IMR-90 (cell line): ENCODE data around the gene USP36.

ENCODE experiments used
- BHLHE40 ChIP-seq: fragments of 150-350 bp; IDR thresholded peaks from 2 replicates; pipeline ENCODE4 v1.6.1; 2016; ENCODE audit warnings: mild to moderate bottlenecking, low read depth, low read length
- CEBPB ChIP-seq: IDR thresholded peaks from 2 replicates; pipeline ENCODE4 v1.6.1; 2012; ENCODE audit warnings: low read depth, low read length, improper control_type of control experiment
- CHD1 ChIP-seq: IDR thresholded peaks from 2 replicates; pipeline ENCODE4 v1.6.1; 2012; ENCODE audit warnings: low read depth, low read length, improper control_type of control experiment
- FOS ChIP-seq: fragments of 150-350 bp; IDR thresholded peaks from 2 replicates; pipeline ENCODE4 v1.6.1; 2016; ENCODE audit warnings: low read depth, low read length
- MAZ ChIP-seq: IDR thresholded peaks from 2 replicates; pipeline ENCODE4 v1.6.1; 2012; ENCODE audit warnings: low read depth, mild to moderate bottlenecking, low read length, improper control_type of control experiment, moderate library complexity, borderline replicate concordance
- MXI1 ChIP-seq: IDR thresholded peaks from 2 replicates; pipeline ENCODE4 v1.6.1; 2012; ENCODE audit warnings: low read depth, mild to moderate bottlenecking, low read length, moderate library complexity, borderline replicate concordance
- POLR2A ChIP-seq: IDR thresholded peaks from 2 replicates; pipeline ENCODE4 v1.6.1; 2012; ENCODE audit warnings: mild to moderate bottlenecking, low read depth, low read length
- RAD21 ChIP-seq: IDR thresholded peaks from 2 replicates; pipeline ENCODE4 v1.6.1; 2012; ENCODE audit warnings: low read length, improper control_type of control experiment
- RCOR1 ChIP-seq: IDR thresholded peaks from 2 replicates; pipeline ENCODE4 v1.6.1; 2012; ENCODE audit warnings: mild to moderate bottlenecking, low read length, improper control_type of control experiment; ENCODE audit not compliant: insufficient replicate concordance
- RFX5 ChIP-seq: IDR thresholded peaks from 2 replicates; pipeline ENCODE4 v1.8.0; 2012; ENCODE audit warnings: low read depth, mild to moderate bottlenecking, low read length, moderate library complexity
- SMC3 ChIP-seq: fragments of 150-350 bp; IDR thresholded peaks from 2 replicates; pipeline ENCODE4 v1.6.1; 2016; ENCODE audit warnings: low read depth, mild to moderate bottlenecking, antibody characterized with exemption, low read length, moderate library complexity
- TF ChIP-seq, protein P1 (sequence below): conservative IDR thresholded peaks from 2 replicates; pipeline ENCODE4 v1.5.1; 2012; ENCODE audit warnings: mild to moderate bottlenecking, low read depth, low read length, improper control_type of control experiment
- TF ChIP-seq, protein P2 (sequence below): fragments of 150-350 bp; IDR thresholded peaks from 2 replicates; pipeline ENCODE4 v1.6.1; 2016; ENCODE audit warnings: low read depth, mild to moderate bottlenecking, low read length, moderate library complexity, borderline replicate concordance
- TF ChIP-seq, protein P3 (sequence below): fragments of 150-350 bp; IDR thresholded peaks from 2 replicates; pipeline ENCODE4 v1.6.1; 2017; ENCODE audit warnings: mild to moderate bottlenecking, antibody characterized with exemption, low read length, low read depth

DNA sequence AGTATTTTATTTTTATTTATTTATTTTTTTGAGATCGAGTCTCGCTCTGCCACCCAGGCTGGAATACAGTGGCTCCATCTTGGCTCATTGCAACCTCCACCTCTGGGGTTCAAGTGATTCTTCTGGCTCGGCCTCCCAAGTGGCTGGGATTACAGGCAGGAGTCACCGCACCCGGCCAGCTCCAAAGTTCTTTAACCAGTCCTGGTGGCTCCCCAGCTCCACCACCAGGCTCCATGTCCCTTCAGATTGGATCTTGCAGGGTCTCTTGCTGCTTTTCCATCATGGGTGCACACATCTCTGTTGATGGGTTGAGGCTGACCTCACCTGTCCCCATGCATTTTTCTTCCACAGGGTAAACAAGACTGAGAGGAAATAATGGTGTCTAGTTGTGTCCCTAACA, 8.4 kb upstream of the USP36 start:
- TF ChIP-seq, protein P1, sequence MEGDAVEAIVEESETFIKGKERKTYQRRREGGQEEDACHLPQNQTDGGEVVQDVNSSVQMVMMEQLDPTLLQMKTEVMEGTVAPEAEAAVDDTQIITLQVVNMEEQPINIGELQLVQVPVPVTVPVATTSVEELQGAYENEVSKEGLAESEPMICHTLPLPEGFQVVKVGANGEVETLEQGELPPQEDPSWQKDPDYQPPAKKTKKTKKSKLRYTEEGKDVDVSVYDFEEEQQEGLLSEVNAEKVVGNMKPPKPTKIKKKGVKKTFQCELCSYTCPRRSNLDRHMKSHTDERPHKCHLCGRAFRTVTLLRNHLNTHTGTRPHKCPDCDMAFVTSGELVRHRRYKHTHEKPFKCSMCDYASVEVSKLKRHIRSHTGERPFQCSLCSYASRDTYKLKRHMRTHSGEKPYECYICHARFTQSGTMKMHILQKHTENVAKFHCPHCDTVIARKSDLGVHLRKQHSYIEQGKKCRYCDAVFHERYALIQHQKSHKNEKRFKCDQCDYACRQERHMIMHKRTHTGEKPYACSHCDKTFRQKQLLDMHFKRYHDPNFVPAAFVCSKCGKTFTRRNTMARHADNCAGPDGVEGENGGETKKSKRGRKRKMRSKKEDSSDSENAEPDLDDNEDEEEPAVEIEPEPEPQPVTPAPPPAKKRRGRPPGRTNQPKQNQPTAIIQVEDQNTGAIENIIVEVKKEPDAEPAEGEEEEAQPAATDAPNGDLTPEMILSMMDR, result no peak
- no peak for TF ChIP-seq MXI1
- TF ChIP-seq FOS, result no peak
- no peak for TF ChIP-seq POLR2A
- TF ChIP-seq, protein P2, sequence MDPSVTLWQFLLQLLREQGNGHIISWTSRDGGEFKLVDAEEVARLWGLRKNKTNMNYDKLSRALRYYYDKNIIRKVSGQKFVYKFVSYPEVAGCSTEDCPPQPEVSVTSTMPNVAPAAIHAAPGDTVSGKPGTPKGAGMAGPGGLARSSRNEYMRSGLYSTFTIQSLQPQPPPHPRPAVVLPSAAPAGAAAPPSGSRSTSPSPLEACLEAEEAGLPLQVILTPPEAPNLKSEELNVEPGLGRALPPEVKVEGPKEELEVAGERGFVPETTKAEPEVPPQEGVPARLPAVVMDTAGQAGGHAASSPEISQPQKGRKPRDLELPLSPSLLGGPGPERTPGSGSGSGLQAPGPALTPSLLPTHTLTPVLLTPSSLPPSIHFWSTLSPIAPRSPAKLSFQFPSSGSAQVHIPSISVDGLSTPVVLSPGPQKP, result no peak
- TF ChIP-seq, protein P3, sequence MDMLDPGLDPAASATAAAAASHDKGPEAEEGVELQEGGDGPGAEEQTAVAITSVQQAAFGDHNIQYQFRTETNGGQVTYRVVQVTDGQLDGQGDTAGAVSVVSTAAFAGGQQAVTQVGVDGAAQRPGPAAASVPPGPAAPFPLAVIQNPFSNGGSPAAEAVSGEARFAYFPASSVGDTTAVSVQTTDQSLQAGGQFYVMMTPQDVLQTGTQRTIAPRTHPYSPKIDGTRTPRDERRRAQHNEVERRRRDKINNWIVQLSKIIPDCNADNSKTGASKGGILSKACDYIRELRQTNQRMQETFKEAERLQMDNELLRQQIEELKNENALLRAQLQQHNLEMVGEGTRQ, result no peak
- no peak for TF ChIP-seq CEBPB
- TF ChIP-seq RAD21, result no peak
- no peak for TF ChIP-seq CHD1
- TF ChIP-seq RCOR1, result no peak
- TF ChIP-seq MAZ, result no peak
- no peak for TF ChIP-seq BHLHE40
- TF ChIP-seq RFX5, result no peak
- TF ChIP-seq SMC3, result no peak
